ENCODE data around the gene MALRD1. TPM values are rescaled to one million over a fixed set of nuclear protein-coding genes. Genes with fewer than 3 reads are reported as not detected.

Gene MALRD1
- total and polyA plus RNA-seq, 3 donors from 2014 or later: 3.3 to 26.7 (median 19.3) TPM

DNA sequence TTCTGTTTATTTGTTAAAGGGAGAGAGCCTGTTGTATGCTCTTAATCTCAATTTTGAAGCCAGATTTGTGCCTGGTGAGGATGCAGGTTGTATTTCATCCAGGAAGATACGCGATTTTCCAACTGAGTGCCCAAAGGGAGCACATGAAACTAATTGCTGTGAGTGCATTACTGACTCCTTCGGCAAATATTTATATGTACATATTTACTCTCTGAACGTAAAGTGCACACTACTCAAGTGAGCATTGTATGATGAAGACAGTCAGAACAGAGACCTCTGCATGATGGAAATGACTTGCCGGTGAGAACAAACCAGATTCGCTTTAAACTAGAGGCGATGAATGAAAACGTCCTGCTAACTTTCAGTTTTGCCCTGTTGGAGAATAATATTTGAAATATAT is 130.1 kb downstream of the MALRD1 start:
- no peaks in the 10 kb centered on the region for H3K36me3 ChIP-seq (ENCODE audit: low read depth, missing control alignments)
- DNase-seq: no peak
- TF ChIP-seq POLR2A (IDR thresholded peaks at IDR 0.05): no peak
- TF ChIP-seq, protein P1, sequence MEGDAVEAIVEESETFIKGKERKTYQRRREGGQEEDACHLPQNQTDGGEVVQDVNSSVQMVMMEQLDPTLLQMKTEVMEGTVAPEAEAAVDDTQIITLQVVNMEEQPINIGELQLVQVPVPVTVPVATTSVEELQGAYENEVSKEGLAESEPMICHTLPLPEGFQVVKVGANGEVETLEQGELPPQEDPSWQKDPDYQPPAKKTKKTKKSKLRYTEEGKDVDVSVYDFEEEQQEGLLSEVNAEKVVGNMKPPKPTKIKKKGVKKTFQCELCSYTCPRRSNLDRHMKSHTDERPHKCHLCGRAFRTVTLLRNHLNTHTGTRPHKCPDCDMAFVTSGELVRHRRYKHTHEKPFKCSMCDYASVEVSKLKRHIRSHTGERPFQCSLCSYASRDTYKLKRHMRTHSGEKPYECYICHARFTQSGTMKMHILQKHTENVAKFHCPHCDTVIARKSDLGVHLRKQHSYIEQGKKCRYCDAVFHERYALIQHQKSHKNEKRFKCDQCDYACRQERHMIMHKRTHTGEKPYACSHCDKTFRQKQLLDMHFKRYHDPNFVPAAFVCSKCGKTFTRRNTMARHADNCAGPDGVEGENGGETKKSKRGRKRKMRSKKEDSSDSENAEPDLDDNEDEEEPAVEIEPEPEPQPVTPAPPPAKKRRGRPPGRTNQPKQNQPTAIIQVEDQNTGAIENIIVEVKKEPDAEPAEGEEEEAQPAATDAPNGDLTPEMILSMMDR (IDR thresholded peaks at IDR 0.05): no peak
- no peak overlapping the region for H3K27ac ChIP-seq
- H3K9me3 ChIP-seq: no peaks in the 10 kb centered on the region
- no peak overlapping the region for H3K4me3 ChIP-seq
- WGBS, 2 donors: 74 to 89% methylated on average over 8 of the region's 8 CpGs
- intact Hi-C loops (cut with DNase I; ENCODE audit: low total_unique reads): no loop called here
- H3K27me3 ChIP-seq: no peaks in the 10 kb centered on the region
- no peaks in the 10 kb centered on the region for H3K4me1 ChIP-seq

DNA sequence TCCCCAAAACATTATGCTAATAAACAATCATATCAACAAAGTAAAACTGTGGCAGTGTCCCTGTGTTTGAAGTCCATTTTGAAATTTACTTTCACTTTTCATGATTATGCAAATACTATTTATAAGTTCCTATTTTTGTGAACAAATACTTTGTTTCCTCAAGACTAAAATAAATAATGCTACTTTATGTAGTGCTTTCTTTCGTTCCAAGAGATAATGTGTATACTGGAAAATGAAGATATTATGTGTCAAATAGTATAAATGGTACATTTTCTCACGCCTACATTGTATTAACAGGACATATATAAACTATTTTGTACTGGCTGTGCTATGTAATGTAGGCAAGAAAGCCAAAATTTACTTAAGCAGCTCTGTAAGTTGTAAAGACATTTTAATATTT is 136.3 kb downstream of the MALRD1 start:
- TF ChIP-seq, protein P1 (IDR thresholded peaks at IDR 0.05): no peak
- TF ChIP-seq POLR2A (IDR thresholded peaks at IDR 0.05): no peak
- no peak for DNase-seq
- Histone ChIP-seq H3K36me3 (ENCODE audit: low read depth, missing control alignments) (no peaks in the 10 kb centered on the region), H3K27ac (no peak overlapping the region), H3K27me3 (no peaks in the 10 kb centered on the region), H3K4me3 (no peak overlapping the region), H3K4me1 (no peaks in the 10 kb centered on the region), H3K9me3 (no peaks in the 10 kb centered on the region)
- intact Hi-C loops (cut with DNase I; ENCODE audit: low total_unique reads): no loop called here
- WGBS, 2 donors: 44 to 50% methylated on average over 2 of the region's 2 CpGs

DNA sequence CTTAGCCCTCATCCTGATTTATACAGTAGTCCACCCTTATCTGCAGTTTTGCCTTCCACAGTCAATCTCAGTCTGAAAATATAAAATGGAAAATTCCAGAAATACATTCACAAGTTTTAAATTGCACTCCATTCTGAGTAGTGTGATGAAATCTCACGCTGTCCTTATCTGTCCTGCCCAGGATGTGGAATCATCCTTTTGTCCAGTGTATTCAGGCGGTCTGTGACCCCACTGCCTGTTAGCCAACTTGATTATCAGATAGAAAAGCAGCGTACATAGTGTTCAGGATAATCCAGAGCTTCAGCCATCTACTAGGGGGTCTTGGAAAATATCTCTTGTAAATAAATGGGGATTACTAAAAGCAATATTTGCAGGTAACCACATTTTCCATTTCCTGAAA is 146.3 kb downstream of the MALRD1 start:
- TF ChIP-seq POLR2A (IDR thresholded peaks at IDR 0.05): no peak
- TF ChIP-seq, protein P1 (IDR thresholded peaks at IDR 0.05): no peak
- H3K27ac ChIP-seq: no peak overlapping the region
- no peaks in the 10 kb centered on the region for H3K27me3 ChIP-seq
- no peaks in the 10 kb centered on the region for H3K4me1 ChIP-seq
- intact Hi-C loops (cut with DNase I; ENCODE audit: low total_unique reads): no loop called here
- no peaks in the 10 kb centered on the region for H3K36me3 ChIP-seq (ENCODE audit: low read depth, missing control alignments)
- WGBS, 2 donors: 83 to 89% methylated on average over 3 of the region's 3 CpGs
- H3K9me3 ChIP-seq: no peaks in the 10 kb centered on the region
- no peak overlapping the region for H3K4me3 ChIP-seq
- no peak for DNase-seq

DNA sequence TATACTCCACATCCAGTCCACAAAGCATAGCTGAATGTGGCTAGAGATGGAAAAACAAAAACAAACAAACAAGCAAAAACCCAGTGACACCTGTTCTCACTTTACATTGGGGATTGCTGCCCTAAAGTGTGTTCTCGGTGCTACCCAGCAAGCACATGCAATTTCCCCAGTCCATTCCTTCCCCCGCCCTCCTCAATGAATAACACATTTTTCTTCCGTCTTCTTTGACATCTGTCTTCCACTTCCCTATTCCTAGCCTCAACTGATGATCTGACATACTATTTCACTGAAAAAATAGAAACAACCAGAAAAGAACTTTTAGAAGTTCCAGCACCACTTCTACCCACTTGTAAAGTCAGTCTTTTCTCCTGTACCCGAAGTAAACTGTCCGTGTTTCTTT is 147.1 kb downstream of the MALRD1 start:
- TF ChIP-seq POLR2A (IDR thresholded peaks at IDR 0.05): no peak
- TF ChIP-seq, protein P1 (IDR thresholded peaks at IDR 0.05): no peak
- Histone ChIP-seq H3K4me3 (no peak overlapping the region), H3K27ac (no peak overlapping the region), H3K27me3 (no peaks in the 10 kb centered on the region), H3K4me1 (no peaks in the 10 kb centered on the region), H3K9me3 (no peaks in the 10 kb centered on the region), H3K36me3 (ENCODE audit: low read depth, missing control alignments) (no peaks in the 10 kb centered on the region)
- intact Hi-C loops (cut with DNase I; ENCODE audit: low total_unique reads): no loop called here
- DNase-seq: no peak
- WGBS, 2 donors: 88 to 90% methylated on average over 5 of the region's 5 CpGs

DNA sequence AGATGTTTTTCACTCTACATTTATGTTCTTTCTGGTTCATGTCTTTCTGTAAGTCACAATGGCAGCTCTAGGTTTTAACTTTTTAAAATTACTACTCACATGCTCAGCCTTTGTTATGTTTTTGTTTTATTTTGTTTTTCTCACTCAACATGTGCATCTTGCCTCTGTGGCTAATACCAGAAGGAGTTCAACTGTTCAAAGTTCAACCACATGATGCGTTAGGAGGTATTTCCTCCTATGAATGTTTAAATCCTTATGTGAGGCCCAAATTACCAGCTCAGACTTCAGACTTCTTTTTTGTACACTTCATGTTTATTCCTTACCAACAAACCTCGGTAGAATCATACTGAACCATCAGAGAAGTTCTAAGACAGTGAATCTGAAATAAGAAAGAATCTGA is 151.6 kb downstream of the MALRD1 start:
- TF ChIP-seq, protein P1 (IDR thresholded peaks at IDR 0.05): no peak
- TF ChIP-seq POLR2A (IDR thresholded peaks at IDR 0.05): no peak
- Histone ChIP-seq H3K27me3 (no peaks in the 10 kb centered on the region), H3K4me1 (no peaks in the 10 kb centered on the region), H3K36me3 (ENCODE audit: low read depth, missing control alignments) (no peaks in the 10 kb centered on the region), H3K9me3 (no peaks in the 10 kb centered on the region), H3K4me3 (no peak overlapping the region), H3K27ac (no peak overlapping the region)
- intact Hi-C loops (cut with DNase I; ENCODE audit: low total_unique reads): no loop called here
- WGBS, 2 donors: 76 to 80% methylated on average over 2 of the region's 2 CpGs
- no peak for DNase-seq
